NCI-H1417 (cell line): Measurements from ENCODE around the gene SLC25A51.

Experiments used
- DNase-seq, 3 experiments: peaks; one replicate each; lab custom pipeline; 2025; lab: John Stamatoyannopoulos, UW

SLC25A51 gene

GRCh38 chr9:37936965-37937364, 33.0 kb upstream of the SLC25A51 start:
- no peak for DNase-seq

GRCh38 chr9:37936376-37936775, 32.4 kb upstream of the SLC25A51 start:
- DNase-seq, result no peak

- DNase-seq, result no peak
These were observed 31.2 kb upstream of the SLC25A51 start for GRCh38 chr9:37935096-37935495.

- no peak for DNase-seq
These were observed 27.7 kb upstream of the SLC25A51 start for GRCh38 chr9:37931592-37931991.

GRCh38 chr9:37929441-37929895, 25.5 kb upstream of the SLC25A51 start:
- DNase-seq, result no peak

GRCh38 chr9:37928552-37929430, 24.9 kb upstream of the SLC25A51 start:
- DNase-seq, result no peak

- no peak for DNase-seq
These were observed 23.9 kb upstream of the SLC25A51 start for GRCh38 chr9:37927601-37928551.

GRCh38 chr9:37927132-37927531, 23.2 kb upstream of the SLC25A51 start:
- peak in 2 of 3 experiments; percentile 54 to 88 for DNase-seq

GRCh38 chr9:37926737-37927118, 22.8 kb upstream of the SLC25A51 start:
- no peak for DNase-seq

GRCh38 chr9:37925786-37926736, 22.1 kb upstream of the SLC25A51 start:
- DNase-seq, result no peak

GRCh38 chr9:37925006-37925405, 21.1 kb upstream of the SLC25A51 start:
- DNase-seq, result no peak

- DNase-seq, result no peak
These were observed 20.6 kb upstream of the SLC25A51 start for GRCh38 chr9:37924538-37924937.

- DNase-seq, result peak in 2 of 3 experiments; percentile 39 to 69
These were observed 20.0 kb upstream of the SLC25A51 start for GRCh38 chr9:37923796-37924427.

- peak in 1 of 3 experiments; percentile 16 for DNase-seq
These were observed 19.3 kb upstream of the SLC25A51 start for GRCh38 chr9:37923118-37923795.

GRCh38 chr9:37922363-37923117, 18.6 kb upstream of the SLC25A51 start:
- no peak for DNase-seq

- peak in 1 of 3 experiments; percentile 4 for DNase-seq
These were observed 17.8 kb upstream of the SLC25A51 start for GRCh38 chr9:37921546-37922300.

GRCh38 chr9:37921168-37921510, 17.2 kb upstream of the SLC25A51 start:
- DNase-seq, result no peak

GRCh38 chr9:37920471-37921167, 16.7 kb upstream of the SLC25A51 start:
- no peak for DNase-seq
